HepG2 (cell line): ENCODE results near the gene LRP5. TPM values are rescaled to one million over a fixed set of nuclear protein-coding genes. Genes with fewer than 3 reads are reported as not detected.
A peak's percentile ranks its signal among the peaks of the same experiment; 100 is the strongest.

Experiments used
- ATF1 ChIP-seq: IDR thresholded peaks from 2 replicates; pipeline ENCODE4 v1.6.1; 2016; ENCODE audit warnings: mild to moderate bottlenecking, control low read depth
- DNMT3B ChIP-seq: conservative IDR thresholded peaks from 2 replicates; pipeline ENCODE4 v1.6.1; 2016; ENCODE audit warnings: missing biosample characterization, control low read depth
- NCOR1 ChIP-seq: fragments of 200-600 bp; sonication (generic); IDR thresholded peaks from 2 replicates; pipeline ENCODE4 v1.7.0; 2017; ENCODE audit warnings: antibody characterized with exemption, low read length, borderline replicate concordance
- RCOR2 ChIP-seq: IDR thresholded peaks from 2 replicates; pipeline ENCODE4 v1.6.1; 2016; ENCODE audit warnings: missing biosample characterization, missing genetic modification reagents
- TEAD3 ChIP-seq: optimal IDR thresholded peaks from 2 replicates; pipeline ENCODE3; 2016; ENCODE audit warnings: borderline replicate concordance
- ZC3H4 ChIP-seq: sonication (generic); formaldehyde crosslinking; IDR thresholded peaks from 2 replicates; pipeline ENCODE4 v1.4.0; 2020; ENCODE audit warnings: missing genetic modification reagents, borderline replicate concordance
- ZFP36L1 ChIP-seq: sonication (generic); formaldehyde crosslinking; IDR thresholded peaks from 2 replicates; pipeline ENCODE4 v1.8.0; 2022; ENCODE audit warnings: mild to moderate bottlenecking, missing genetic modification reagents, moderate library complexity
- ZNF17 ChIP-seq: sonication (generic); formaldehyde crosslinking; IDR thresholded peaks from 2 replicates; pipeline ENCODE4 v1.5.0; 2020; ENCODE audit warnings: mild to moderate bottlenecking, missing genetic modification reagents
- ZNF230 ChIP-seq: sonication (generic); formaldehyde crosslinking; IDR thresholded peaks from 2 replicates; pipeline ENCODE4 v1.4.0; 2020; ENCODE audit warnings: mild to moderate bottlenecking, missing genetic modification reagents
- ZNF7 ChIP-seq: IDR thresholded peaks from 2 replicates; pipeline ENCODE4 v1.6.1; 2016; ENCODE audit warnings: missing biosample characterization, missing genetic modification reagents
- polyA plus RNA-seq, 8 experiments: library from polyadenylated mRNA; depleted of rRNA in 3 of 8; stranded (reverse) in 7 of 8; unstranded in 1 of 8; fragments of >200 nt; fragmentation: Illumina TruSeq in 4 of 8; extraction: Trizol in 4 of 8; gene quantifications; 2 replicates each; pipeline versions ENCODE4 v1.2.1 to v1.2.3, GENCODE V29; 2011 to 2016; ENCODE audit warnings: low read depth in 4 of 8, missing spikeins in 1 of 8, mixed read lengths in 1 of 8; ENCODE audit not compliant: insufficient read depth in 1 of 8
- total RNA-seq, 5 experiments: library from RNA; depleted of rRNA; stranded (reverse); fragments of >200 nt; fragmentation: Illumina TruSeq; extraction: Trizol; gene quantifications; 2 replicates each; pipeline ENCODE4 v1.2.3, GENCODE V29; 2016; ENCODE audit warnings: low read depth in 1 of 5
- TF ChIP-seq, protein P1 (sequence below): sonication (generic); formaldehyde crosslinking; IDR thresholded peaks from 2 replicates; pipeline ENCODE4 v1.5.0; 2020; ENCODE audit warnings: missing genetic modification reagents
- TF ChIP-seq, protein P2 (sequence below): sonication (generic); formaldehyde crosslinking; IDR thresholded peaks from 2 replicates; pipeline ENCODE4 v1.5.1; 2020; ENCODE audit warnings: missing genetic modification reagents, mild to moderate bottlenecking, borderline replicate concordance
- TF ChIP-seq, protein P3 (sequence below): sonication (generic); formaldehyde crosslinking; IDR thresholded peaks from 2 replicates; pipeline ENCODE4 v1.9.0; 2022; ENCODE audit warnings: low read depth, missing genetic modification reagents
- TF ChIP-seq, protein P4 (sequence below): IDR thresholded peaks from 2 replicates; pipeline ENCODE4 v1.6.1; 2016; ENCODE audit warnings: mild to moderate bottlenecking
- TF ChIP-seq, protein P5 (sequence below): IDR thresholded peaks from 2 replicates; pipeline ENCODE4 v1.6.1; 2016; ENCODE audit warnings: missing genetic modification reagents, missing compliant biosample characterization
- TF ChIP-seq, protein P6 (sequence below): sonication (generic); formaldehyde crosslinking; IDR thresholded peaks from 2 replicates; pipeline ENCODE4 v1.4.0; 2020; ENCODE audit warnings: missing genetic modification reagents

LRP5 gene
- total and polyA plus RNA-seq, 2 of the 13 experiments (the other 11 are each of a cell fraction or from before 2014, with no cell fraction given): 40.4 to 64.0 TPM

DNA sequence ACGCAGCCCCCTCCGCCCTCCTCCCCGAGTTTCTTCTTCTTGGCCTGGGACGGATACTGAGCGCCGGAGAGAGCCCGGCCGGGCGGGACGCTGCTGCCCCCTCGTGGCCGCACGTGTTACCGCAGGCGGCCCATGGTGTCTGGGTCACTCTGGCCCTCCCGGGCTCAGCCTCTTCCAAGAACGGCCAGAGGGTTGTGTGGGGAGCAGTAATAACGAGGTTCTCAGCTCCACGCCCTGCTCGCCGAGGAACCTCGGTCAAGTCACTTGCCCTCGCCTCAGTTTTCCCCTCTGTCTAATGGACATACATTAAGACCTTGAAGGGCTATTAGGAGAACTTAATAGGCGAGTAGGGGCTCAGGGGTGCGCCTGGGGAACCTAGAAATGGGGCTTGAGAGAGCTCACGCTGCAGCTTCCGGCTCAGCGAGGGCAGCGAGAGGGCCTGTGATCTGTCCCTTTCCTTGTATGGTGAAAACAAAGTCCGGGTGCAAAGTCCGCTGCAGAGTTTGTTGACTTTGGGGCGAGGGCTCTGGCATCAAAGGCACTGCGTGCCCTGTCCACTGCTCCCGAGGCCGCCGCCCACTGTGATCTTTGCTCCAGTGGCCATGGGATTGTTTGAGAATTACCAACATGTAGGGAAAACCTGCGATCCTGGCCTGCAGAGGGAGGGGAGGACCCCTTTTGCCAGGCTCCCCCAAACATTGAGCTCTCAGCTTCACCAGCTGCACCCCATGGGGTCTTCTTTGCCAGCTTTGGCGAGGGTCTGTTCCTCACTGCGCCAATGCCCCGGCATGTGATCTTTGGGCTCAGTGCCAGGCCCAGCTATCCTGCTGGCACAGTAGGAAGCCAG is 14.4 kb upstream of the LRP5 start (continued):
- TF ChIP-seq, protein P1, sequence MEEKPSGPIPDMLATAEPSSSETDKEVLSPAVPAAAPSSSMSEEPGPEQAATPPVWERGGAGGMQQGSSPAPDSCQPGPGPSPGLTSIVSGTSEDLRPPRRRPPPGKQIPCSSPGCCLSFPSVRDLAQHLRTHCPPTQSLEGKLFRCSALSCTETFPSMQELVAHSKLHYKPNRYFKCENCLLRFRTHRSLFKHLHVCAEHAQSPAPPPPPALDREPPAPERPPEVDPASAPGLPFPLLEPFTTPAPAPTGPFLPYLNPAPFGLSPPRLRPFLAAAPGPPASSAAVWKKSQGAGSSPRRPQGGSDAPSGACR (CRISPR knock-in tag): peak; percentile 89; the same call in 1 of the 2 replicates
- TF ChIP-seq ZFP36L1 (peak; percentile 33; the same call in 1 of the 2 replicates), ATF1 (CRISPR knock-in tag) (no peak), RCOR2 (CRISPR knock-in tag) (peak; percentile 97), ZNF230 (CRISPR knock-in tag) (no peak; the same call in 1 of the 2 replicates), ZNF17 (CRISPR knock-in tag) (no peak), NCOR1 (peak; percentile 100), ZC3H4 (CRISPR knock-in tag) (peak; percentile 86; the same call in 1 of the 2 replicates), DNMT3B (CRISPR knock-in tag) (peak; percentile 16; the same call in 1 of the 2 replicates), TEAD3 (peak; percentile 53), ZNF7 (peak; percentile 6; the same call in 1 of the 2 replicates)
- TF ChIP-seq, protein P2, sequence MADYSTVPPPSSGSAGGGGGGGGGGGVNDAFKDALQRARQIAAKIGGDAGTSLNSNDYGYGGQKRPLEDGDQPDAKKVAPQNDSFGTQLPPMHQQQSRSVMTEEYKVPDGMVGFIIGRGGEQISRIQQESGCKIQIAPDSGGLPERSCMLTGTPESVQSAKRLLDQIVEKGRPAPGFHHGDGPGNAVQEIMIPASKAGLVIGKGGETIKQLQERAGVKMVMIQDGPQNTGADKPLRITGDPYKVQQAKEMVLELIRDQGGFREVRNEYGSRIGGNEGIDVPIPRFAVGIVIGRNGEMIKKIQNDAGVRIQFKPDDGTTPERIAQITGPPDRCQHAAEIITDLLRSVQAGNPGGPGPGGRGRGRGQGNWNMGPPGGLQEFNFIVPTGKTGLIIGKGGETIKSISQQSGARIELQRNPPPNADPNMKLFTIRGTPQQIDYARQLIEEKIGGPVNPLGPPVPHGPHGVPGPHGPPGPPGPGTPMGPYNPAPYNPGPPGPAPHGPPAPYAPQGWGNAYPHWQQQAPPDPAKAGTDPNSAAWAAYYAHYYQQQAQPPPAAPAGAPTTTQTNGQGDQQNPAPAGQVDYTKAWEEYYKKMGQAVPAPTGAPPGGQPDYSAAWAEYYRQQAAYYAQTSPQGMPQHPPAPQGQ (CRISPR knock-in tag): no peak
- TF ChIP-seq, protein P3, sequence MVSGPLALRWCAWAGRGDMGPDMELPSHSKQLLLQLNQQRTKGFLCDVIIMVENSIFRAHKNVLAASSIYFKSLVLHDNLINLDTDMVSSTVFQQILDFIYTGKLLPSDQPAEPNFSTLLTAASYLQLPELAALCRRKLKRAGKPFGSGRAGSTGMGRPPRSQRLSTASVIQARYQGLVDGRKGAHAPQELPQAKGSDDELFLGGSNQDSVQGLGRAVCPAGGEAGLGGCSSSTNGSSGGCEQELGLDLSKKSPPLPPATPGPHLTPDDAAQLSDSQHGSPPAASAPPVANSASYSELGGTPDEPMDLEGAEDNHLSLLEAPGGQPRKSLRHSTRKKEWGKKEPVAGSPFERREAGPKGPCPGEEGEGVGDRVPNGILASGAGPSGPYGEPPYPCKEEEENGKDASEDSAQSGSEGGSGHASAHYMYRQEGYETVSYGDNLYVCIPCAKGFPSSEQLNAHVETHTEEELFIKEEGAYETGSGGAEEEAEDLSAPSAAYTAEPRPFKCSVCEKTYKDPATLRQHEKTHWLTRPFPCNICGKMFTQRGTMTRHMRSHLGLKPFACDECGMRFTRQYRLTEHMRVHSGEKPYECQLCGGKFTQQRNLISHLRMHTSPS (CRISPR knock-in tag): peak; percentile 99
- TF ChIP-seq, protein P4, sequence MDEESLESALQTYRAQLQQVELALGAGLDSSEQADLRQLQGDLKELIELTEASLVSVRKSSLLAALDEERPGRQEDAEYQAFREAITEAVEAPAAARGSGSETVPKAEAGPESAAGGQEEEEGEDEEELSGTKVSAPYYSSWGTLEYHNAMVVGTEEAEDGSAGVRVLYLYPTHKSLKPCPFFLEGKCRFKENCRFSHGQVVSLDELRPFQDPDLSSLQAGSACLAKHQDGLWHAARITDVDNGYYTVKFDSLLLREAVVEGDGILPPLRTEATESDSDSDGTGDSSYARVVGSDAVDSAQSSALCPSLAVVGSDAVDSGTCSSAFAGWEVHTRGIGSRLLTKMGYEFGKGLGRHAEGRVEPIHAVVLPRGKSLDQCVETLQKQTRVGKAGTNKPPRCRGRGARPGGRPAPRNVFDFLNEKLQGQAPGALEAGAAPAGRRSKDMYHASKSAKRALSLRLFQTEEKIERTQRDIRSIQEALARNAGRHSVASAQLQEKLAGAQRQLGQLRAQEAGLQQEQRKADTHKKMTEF: peak; percentile 95
- TF ChIP-seq, protein P5, sequence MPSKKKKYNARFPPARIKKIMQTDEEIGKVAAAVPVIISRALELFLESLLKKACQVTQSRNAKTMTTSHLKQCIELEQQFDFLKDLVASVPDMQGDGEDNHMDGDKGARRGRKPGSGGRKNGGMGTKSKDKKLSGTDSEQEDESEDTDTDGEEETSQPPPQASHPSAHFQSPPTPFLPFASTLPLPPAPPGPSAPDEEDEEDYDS (CRISPR knock-in tag): peak; percentile 46; the same call in 1 of the 2 replicates
- TF ChIP-seq, protein P6, sequence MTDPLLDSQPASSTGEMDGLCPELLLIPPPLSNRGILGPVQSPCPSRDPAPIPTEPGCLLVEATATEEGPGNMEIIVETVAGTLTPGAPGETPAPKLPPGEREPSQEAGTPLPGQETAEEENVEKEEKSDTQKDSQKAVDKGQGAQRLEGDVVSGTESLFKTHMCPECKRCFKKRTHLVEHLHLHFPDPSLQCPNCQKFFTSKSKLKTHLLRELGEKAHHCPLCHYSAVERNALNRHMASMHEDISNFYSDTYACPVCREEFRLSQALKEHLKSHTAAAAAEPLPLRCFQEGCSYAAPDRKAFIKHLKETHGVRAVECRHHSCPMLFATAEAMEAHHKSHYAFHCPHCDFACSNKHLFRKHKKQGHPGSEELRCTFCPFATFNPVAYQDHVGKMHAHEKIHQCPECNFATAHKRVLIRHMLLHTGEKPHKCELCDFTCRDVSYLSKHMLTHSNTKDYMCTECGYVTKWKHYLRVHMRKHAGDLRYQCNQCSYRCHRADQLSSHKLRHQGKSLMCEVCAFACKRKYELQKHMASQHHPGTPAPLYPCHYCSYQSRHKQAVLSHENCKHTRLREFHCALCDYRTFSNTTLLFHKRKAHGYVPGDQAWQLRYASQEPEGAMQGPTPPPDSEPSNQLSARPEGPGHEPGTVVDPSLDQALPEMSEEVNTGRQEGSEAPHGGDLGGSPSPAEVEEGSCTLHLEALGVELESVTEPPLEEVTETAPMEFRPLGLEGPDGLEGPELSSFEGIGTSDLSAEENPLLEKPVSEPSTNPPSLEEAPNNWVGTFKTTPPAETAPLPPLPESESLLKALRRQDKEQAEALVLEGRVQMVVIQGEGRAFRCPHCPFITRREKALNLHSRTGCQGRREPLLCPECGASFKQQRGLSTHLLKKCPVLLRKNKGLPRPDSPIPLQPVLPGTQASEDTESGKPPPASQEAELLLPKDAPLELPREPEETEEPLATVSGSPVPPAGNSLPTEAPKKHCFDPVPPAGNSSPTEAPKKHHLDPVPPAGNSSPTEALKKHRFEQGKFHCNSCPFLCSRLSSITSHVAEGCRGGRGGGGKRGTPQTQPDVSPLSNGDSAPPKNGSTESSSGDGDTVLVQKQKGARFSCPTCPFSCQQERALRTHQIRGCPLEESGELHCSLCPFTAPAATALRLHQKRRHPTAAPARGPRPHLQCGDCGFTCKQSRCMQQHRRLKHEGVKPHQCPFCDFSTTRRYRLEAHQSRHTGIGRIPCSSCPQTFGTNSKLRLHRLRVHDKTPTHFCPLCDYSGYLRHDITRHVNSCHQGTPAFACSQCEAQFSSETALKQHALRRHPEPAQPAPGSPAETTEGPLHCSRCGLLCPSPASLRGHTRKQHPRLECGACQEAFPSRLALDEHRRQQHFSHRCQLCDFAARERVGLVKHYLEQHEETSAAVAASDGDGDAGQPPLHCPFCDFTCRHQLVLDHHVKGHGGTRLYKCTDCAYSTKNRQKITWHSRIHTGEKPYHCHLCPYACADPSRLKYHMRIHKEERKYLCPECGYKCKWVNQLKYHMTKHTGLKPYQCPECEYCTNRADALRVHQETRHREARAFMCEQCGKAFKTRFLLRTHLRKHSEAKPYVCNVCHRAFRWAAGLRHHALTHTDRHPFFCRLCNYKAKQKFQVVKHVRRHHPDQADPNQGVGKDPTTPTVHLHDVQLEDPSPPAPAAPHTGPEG: no peak; the same call in 1 of the 2 replicates
